Kidney epithelial cell (primary cell): Measurements from ENCODE around the gene PHF23. TPM values are rescaled to one million over a fixed set of nuclear protein-coding genes. Genes with fewer than 3 reads are reported as not detected.
A peak's percentile ranks its signal among the peaks of the same experiment; 100 is the strongest.

Experiments used
- DNase-seq: peaks from one replicate; pipeline ENCODE4 v3.0.0-alpha.2; 2010; ENCODE audit warnings: low read depth
- H3K27me3 ChIP-seq: 2 replicates; pipeline ENCODE4 v1.6.0; 2011; ENCODE audit warnings: low read length; ENCODE audit not compliant: control insufficient read depth, insufficient read depth
- H3K36me3 ChIP-seq: 2 replicates; pipeline ENCODE4 v1.5.1; 2011; ENCODE audit warnings: low read length; ENCODE audit not compliant: control insufficient read depth, insufficient read depth
- H3K4me3 ChIP-seq: 2 replicates; pipeline ENCODE4 v1.5.1; 2011; ENCODE audit warnings: low read depth, mild to moderate bottlenecking, control low read depth, low read length
- CTCF ChIP-seq: IDR thresholded peaks from 2 replicates; pipeline ENCODE4 v1.5.1; 2011; ENCODE audit warnings: mild to moderate bottlenecking, moderate library complexity, low read length, control low read depth, inconsistent platforms; ENCODE audit not compliant: insufficient read depth, poor library complexity, severe bottlenecking
- total RNA-seq: library from RNA; depleted of rRNA; stranded (reverse); fragments of >200 nt; gene quantifications from 2 replicates; pipeline ENCODE4 v1.2.3, GENCODE V29; 2015

PHF23 gene
- total RNA-seq, 1 donor from 2014 or later = 53.3 TPM

- H3K36me3 ChIP-seq = no peaks in the 10 kb centered on the region
- peak overlapping the region; percentile 39 for H3K4me3 ChIP-seq
- DNase-seq = peak; percentile 81
- no peaks in the 10 kb centered on the region for H3K27me3 ChIP-seq
- TF ChIP-seq CTCF = peak; percentile 59
These were observed 24.7 kb downstream of the PHF23 start for GRCh38 chr17:7214300-7215135.

- Histone ChIP-seq H3K4me3 (peak overlapping the region; percentile 25), H3K36me3 (no peaks in the 10 kb centered on the region), H3K27me3 (no peaks in the 10 kb centered on the region)
- peak; percentile 55 for TF ChIP-seq CTCF
- DNase-seq = no peak
These were observed 25.4 kb downstream of the PHF23 start for GRCh38 chr17:7213895-7214299.

DNA sequence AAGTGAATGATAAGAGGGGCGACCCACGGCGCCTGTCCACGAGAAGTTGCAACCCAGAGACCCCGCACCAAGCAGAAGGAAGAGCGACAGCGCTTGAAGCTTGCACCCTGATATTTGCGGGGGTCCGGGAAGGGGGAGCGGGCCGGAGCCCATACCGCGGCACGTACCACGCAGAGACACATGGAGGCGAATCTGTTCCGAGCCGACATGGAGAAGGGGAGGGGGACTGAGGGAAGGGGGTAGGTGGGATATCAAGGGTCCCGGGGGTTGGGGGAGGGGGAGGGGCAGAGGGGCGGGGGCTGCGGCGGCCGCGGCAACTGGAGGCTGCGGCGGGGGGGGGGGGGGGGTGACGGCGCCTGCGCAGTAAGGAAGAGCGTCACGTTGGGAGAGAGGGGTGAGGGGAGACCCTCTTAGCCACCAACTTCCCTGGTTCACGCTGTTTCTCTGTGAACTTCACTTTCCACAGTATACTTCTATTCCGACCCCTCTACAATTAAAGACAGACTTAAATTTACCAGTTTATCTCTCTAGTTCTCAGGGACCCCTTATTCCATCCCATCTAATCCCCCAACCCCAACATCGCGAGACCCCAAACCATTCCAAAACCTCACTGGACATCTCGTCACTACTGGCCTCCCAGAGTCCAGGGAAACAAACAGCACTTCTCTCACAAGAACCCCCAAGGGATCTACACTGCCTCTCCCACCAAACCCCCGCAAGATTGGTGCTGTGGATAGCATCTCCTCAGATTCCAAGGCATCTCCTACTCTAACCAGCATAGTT is 27.6 kb downstream of the PHF23 start:
- no peak for TF ChIP-seq CTCF
- no peak for DNase-seq
- peak overlapping the region; percentile 12 for H3K4me3 ChIP-seq
- H3K27me3 ChIP-seq = no peaks in the 10 kb centered on the region
- H3K36me3 ChIP-seq = no peaks in the 10 kb centered on the region

DNA sequence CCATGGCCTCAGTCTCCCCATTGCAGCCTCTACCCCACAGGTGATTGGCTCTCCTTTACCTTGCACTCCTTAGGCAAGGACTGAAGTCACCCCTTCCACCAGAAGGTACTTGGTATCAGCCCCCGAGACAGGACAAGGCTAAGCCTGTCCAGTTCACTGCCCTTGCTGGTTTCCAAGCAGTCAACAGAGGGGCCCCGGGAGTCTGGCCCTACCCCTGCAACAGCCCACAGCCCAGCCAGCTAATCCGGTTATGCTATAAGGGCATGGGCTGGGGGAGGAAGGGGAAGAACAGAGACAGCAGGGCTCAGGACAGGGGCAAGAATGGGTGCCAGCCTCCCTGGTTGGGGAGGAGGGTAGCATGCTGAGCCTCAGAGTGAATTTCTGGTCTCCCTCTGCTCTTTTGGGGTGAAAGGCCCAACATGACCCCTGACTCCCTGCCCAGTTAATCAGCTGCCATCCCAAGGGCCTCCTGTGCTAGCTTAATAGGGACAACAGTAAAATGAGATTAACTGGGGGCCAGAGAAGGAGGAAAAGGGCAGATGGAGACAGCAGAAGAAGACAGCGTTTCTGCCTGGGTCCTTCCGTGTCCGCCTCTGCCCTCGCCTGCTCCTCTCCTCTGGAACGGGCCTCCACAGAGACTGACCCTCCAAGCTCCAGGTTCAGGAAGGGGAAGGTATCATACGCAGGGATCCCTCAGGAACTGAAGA is 30.4 kb downstream of the PHF23 start:
- TF ChIP-seq CTCF = no peak
- Histone ChIP-seq H3K36me3 (peaks cover 2% of the 10 kb centered on the region), H3K27me3 (no peaks in the 10 kb centered on the region), H3K4me3 (no peak overlapping the region)
- no peak for DNase-seq

- Histone ChIP-seq H3K4me3 (no peak overlapping the region), H3K36me3 (peaks cover 2% of the 10 kb centered on the region), H3K27me3 (no peaks in the 10 kb centered on the region)
- no peak for DNase-seq
- no peak for TF ChIP-seq CTCF
These were observed 31.2 kb downstream of the PHF23 start for GRCh38 chr17:7208027-7208571.
